Activated naive CD8-positive, alpha-beta T cell (primary cell): ENCODE data around the gene YDJC.
"Not testable (repeated sequence)": the region's sequence is repeated elsewhere in the genome, so short reads cannot be mapped to it uniquely, and the experiment has no call there.

Source experiments
- H3K27ac Mint-ChIP-seq: one replicate; pipeline ENCODE4 v1.8.0; 2021; ENCODE audit warnings: mixed read lengths
- H3K27me3 Mint-ChIP-seq: one replicate; pipeline ENCODE4 v1.8.0; 2021; ENCODE audit warnings: mixed read lengths
- H3K36me3 Mint-ChIP-seq: one replicate; pipeline ENCODE4 v1.8.0; 2021; ENCODE audit warnings: mixed read lengths
- H3K4me1 Mint-ChIP-seq: one replicate; pipeline ENCODE4 v1.8.0; 2021; ENCODE audit warnings: low read depth, mixed read lengths
- H3K4me3 Mint-ChIP-seq: one replicate; pipeline ENCODE4 v1.8.0; 2021; ENCODE audit warnings: mild to moderate bottlenecking, mixed read lengths
- H3K9me3 Mint-ChIP-seq: one replicate; pipeline ENCODE4 v1.8.0; 2021; ENCODE audit warnings: low read depth, mixed read lengths

YDJC gene

GRCh38 chr22:21659864-21660525 is 30.2 kb upstream of the YDJC start:
- H3K4me3 Mint-ChIP-seq, result no peak overlapping the region
- H3K27me3 Mint-ChIP-seq, result no peaks in the 10 kb centered on the region
- peaks cover 12% of the 10 kb centered on the region for H3K4me1 Mint-ChIP-seq
- no peak overlapping the region for H3K27ac Mint-ChIP-seq
- H3K9me3 Mint-ChIP-seq, result no peaks in the 10 kb centered on the region
- H3K36me3 Mint-ChIP-seq, result no peaks in the 10 kb centered on the region

DNA sequence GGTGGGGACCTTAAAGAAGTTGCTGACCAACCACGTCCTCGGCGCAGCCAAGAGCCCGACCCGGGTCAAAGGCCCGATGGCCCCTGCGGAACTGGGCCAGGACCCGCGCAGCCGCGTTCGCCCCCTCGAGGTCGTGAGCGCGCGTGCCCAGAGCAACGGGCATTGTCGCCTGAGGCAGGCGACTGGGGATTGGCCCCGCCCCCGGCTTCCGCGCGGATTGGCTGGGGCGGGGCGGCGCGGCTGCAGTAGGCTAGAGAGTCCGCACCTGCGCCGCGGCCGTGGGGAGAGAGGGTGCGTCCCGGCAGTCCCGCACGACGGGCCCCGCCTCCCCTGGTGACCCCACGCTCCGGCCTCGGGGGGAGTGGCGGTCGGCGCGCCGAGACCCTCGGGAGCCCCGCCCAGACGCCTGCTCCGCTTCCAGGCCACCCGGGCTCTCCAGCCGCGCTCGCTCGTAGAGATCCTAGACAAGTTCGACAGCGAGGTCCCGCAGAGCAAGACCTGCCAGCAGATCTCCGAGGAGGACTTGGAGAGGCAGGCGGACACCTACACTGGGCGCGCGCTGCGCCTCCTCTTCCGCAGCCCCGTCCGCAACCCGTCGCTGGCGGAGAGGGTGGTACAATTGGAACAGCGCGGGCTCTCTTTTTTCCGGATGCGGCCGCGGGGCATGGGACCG is 27.7 kb upstream of the YDJC start:
- Mint-ChIP-seq H3K9me3 (no peaks in the 10 kb centered on the region), H3K36me3 (no peaks in the 10 kb centered on the region), H3K27me3 (no peaks in the 10 kb centered on the region), H3K4me1 (peaks cover 12% of the 10 kb centered on the region), H3K27ac (no peak overlapping the region), H3K4me3 (peak overlapping the region; percentile 83)

DNA sequence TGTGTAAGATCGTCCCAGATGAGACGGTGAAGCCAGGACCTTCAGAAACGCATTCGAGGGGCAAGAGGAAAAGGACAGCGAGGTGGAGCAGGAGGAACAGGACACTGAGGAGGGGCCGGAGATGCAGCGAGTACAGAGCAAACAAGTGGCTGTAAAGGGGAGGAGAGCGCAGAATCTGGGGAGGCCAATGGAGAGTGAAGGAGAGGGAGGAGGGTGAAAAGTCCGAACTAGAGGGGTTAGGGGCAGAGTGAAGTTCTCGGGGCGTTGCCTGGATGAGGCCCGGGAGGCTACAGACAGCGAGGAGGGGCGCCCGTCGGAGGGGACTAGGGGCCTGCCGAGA is 27.2 kb upstream of the YDJC start:
- no peaks in the 10 kb centered on the region for H3K36me3 Mint-ChIP-seq
- peak overlapping the region; percentile 23 for H3K27ac Mint-ChIP-seq
- H3K4me1 Mint-ChIP-seq, result peaks cover 14% of the 10 kb centered on the region
- H3K4me3 Mint-ChIP-seq, result peak overlapping the region; percentile 55
- H3K9me3 Mint-ChIP-seq, result no peaks in the 10 kb centered on the region
- H3K27me3 Mint-ChIP-seq, result no peaks in the 10 kb centered on the region

DNA sequence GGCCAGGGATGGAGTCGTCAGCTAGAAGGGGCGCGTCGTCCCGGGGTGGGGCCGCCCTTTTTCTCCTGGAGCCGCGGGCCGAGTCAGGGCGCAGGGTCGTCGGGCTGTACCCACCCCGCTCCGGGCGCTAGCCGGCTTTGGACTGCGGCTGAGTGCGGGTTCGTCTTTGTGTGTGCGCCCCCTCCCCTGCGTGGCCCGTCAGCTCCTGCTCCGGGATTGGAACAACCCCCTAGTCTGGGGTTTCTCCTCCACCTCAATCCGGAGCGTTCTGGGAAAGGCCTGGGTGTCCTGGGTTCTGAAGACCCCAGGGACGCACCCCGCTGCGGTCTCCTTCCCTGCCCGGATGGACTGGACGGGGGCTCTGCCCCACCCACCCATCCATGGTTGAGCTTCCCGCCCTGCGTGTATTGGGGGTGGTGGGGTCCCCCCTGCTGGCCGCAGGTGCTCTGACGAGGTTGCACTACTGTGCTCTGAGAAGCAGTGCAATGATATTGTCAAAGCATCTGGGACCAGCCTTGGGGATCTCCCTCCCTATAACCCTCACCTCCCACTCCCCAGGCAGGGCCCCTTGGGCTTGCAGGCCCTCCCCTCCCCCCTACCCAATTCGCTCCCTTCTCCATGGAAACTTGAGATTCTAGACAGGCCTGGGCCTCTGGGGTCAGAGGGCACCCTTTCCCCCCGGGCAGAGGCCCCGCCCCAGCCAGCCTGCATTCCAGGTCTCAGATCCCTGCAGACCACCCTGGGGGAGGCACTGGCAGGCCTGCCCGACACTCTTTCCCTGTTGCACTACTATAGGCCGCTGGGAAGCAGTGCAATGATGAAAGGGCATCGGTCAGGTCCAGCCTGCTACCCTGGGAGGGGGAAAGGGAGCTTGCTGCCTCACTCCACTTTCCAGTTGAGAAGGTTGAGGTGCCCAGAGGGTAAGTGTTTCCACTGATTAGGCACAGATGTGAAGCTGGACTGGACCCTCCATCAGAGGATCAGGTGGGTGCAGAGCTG is 23.0 kb upstream of the YDJC start:
- H3K9me3 Mint-ChIP-seq, result no peaks in the 10 kb centered on the region
- H3K4me1 Mint-ChIP-seq, result peaks cover 32% of the 10 kb centered on the region
- peak overlapping the region; percentile 88 for H3K4me3 Mint-ChIP-seq
- H3K27ac Mint-ChIP-seq, result no peak overlapping the region
- H3K27me3 Mint-ChIP-seq, result no peaks in the 10 kb centered on the region
- no peaks in the 10 kb centered on the region for H3K36me3 Mint-ChIP-seq

DNA sequence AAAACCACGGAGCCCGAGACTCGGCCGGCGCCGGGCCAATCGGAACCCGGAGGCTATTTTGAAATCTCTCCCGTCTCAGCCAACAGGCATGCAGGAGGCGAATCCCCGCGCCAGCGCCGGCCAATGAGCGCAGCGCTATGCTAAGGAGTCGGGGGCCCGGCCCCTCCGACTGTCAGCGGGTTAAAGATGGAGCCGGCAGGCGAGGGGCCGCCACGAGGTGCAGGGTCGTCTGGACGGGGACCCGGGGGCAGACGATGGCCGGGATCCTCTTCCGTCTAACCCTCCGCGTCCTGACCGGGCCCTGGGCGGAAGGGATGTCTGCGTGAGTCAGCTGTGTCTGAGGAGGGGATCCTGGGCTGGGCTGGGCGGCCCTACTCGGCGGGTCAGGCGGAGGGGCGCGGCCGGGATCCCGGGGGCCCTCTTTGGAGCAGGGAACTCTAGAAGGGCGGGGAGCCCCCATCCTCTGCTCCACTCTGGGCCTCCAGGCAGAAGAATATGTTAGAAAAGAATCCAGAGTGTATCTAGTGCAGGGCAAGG is 22.3 kb upstream of the YDJC start:
- H3K9me3 Mint-ChIP-seq, result no peaks in the 10 kb centered on the region
- H3K4me3 Mint-ChIP-seq, result peak overlapping the region; percentile 88
- peaks cover 30% of the 10 kb centered on the region for H3K4me1 Mint-ChIP-seq
- peak overlapping the region; percentile 66 for H3K27ac Mint-ChIP-seq
- H3K36me3 Mint-ChIP-seq, result no peaks in the 10 kb centered on the region
- H3K27me3 Mint-ChIP-seq, result no peaks in the 10 kb centered on the region

DNA sequence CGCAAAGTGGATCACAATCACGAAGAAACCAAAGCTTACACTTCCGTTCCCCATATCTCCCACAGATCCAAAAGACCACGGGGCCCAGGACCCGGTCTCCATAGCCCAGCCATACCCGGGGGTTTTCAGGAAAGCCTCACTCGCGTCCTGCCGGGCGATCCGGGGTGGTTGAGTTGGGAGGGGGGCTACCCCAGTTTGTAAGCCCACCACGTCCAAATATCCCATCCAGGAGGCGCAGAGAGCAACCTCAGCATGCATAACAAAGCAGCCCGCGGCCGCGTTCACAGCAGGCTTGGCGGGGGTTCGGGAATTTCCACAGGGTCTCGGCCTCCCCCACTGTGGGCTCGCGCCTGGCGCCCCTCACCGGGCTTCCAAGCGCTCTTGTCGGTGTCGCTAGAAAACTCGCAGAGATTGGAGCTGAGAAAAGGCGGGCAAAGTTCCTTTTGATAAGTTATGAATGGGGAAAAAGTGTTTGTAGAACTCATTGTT is 21.7 kb upstream of the YDJC start:
- Mint-ChIP-seq H3K4me3 (peak overlapping the region; percentile 88), H3K27me3 (no peaks in the 10 kb centered on the region), H3K27ac (peak overlapping the region; percentile 58), H3K4me1 (peaks cover 28% of the 10 kb centered on the region), H3K9me3 (no peaks in the 10 kb centered on the region), H3K36me3 (peaks cover under 1% of the 10 kb centered on the region)

- H3K4me3 Mint-ChIP-seq, result peak overlapping the region; percentile 88
- peaks cover 3% of the 10 kb centered on the region for H3K36me3 Mint-ChIP-seq
- peaks cover 28% of the 10 kb centered on the region for H3K4me1 Mint-ChIP-seq
- no peaks in the 10 kb centered on the region for H3K9me3 Mint-ChIP-seq
- H3K27ac Mint-ChIP-seq, result peak overlapping the region; percentile 8
- H3K27me3 Mint-ChIP-seq, result no peaks in the 10 kb centered on the region
Measured at GRCh38 chr22:21650823-21651520, 21.1 kb upstream of the YDJC start.

- Mint-ChIP-seq H3K27me3 (no peaks in the 10 kb centered on the region), H3K4me1 (peaks cover 28% of the 10 kb centered on the region), H3K27ac (no peak overlapping the region), H3K9me3 (no peaks in the 10 kb centered on the region), H3K4me3 (peak overlapping the region; percentile 88), H3K36me3 (peaks cover 3% of the 10 kb centered on the region)
Measured at GRCh38 chr22:21650280-21650679, 20.5 kb upstream of the YDJC start.

- Mint-ChIP-seq H3K4me3 (peak overlapping the region; percentile 59), H3K36me3 (peaks cover 8% of the 10 kb centered on the region), H3K9me3 (no peaks in the 10 kb centered on the region), H3K27ac (peak overlapping the region; percentile 64), H3K4me1 (peaks cover 38% of the 10 kb centered on the region), H3K27me3 (no peaks in the 10 kb centered on the region)
Measured at GRCh38 chr22:21646608-21647590, 17.1 kb upstream of the YDJC start.

GRCh38 chr22:21645513-21645912 is 15.7 kb upstream of the YDJC start:
- H3K36me3 Mint-ChIP-seq, H3K27me3 Mint-ChIP-seq, H3K27ac Mint-ChIP-seq, H3K4me3 Mint-ChIP-seq, H3K9me3 Mint-ChIP-seq: not testable (repeated sequence)
- H3K4me1 Mint-ChIP-seq, result peaks cover 33% of the 10 kb centered on the region

- Mint-ChIP-seq H3K4me1 (peaks cover 29% of the 10 kb centered on the region), H3K36me3 (peaks cover 8% of the 10 kb centered on the region), H3K27me3 (no peaks in the 10 kb centered on the region), H3K9me3 (no peaks in the 10 kb centered on the region), H3K4me3 (peak overlapping the region; percentile 93), H3K27ac (peak overlapping the region; percentile 28)
Measured at GRCh38 chr22:21643533-21644357, 13.9 kb upstream of the YDJC start.

GRCh38 chr22:21642584-21643448 is 13.0 kb upstream of the YDJC start:
- no peaks in the 10 kb centered on the region for H3K27me3 Mint-ChIP-seq
- H3K36me3 Mint-ChIP-seq, result peaks cover 8% of the 10 kb centered on the region
- H3K4me1 Mint-ChIP-seq, result peaks cover 29% of the 10 kb centered on the region
- H3K27ac Mint-ChIP-seq, result peak overlapping the region; percentile 89
- peak overlapping the region; percentile 93 for H3K4me3 Mint-ChIP-seq
- H3K9me3 Mint-ChIP-seq, result no peaks in the 10 kb centered on the region
